ENCODE measurements around the gene ZFX.
"Not testable (repeated sequence)": the region's sequence is repeated elsewhere in the genome, so short reads cannot be mapped to it uniquely, and the experiment has no call there.

Gene ZFX
- total RNA-seq, result 47.2 to 711 (median 76.2) reads per million in 17 experiments

DNA sequence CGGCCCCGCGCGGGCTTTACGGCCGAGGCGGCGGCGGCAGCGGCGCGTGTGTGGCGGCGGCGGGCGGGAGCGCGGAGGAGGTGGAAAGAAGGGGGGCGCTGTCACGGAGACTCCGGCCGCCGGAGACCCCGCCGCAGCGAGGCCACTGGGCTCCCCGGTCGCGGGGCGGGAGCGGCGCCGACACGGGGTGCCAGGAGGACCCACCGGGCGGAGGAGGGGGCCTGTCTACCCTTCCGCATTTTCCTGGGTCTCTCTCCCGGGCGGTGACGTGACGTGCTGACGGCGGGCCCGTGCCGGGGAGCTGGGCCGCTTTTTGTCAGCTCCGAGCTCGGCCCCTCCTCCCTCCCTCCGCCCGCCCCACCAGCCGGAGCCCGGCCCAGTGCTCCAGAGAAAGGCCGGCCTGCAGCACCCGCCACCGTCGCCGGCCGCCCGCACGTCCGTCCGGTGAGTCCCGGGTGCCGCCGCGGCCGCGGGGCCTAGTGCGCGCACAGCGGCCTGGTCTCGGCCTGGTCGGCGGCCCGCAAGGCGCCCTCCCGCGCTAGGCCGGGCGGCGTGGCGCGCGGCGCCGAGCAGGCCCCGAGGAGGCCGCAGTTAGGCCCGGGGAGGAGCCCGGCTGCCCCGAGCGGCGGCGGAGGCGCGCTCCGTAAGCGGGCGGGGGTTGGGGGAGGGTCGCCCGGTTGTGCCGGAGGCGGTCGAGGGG lies at the start of gene ZFX:
ZFX (plus strand) TSS at position 379 of the 700 bp plus-strand sequence. CDS start 23,014 bp downstream, outside the sequence.
- peak; percentile 63 to 78 (median 72) for DNase-seq

DNA sequence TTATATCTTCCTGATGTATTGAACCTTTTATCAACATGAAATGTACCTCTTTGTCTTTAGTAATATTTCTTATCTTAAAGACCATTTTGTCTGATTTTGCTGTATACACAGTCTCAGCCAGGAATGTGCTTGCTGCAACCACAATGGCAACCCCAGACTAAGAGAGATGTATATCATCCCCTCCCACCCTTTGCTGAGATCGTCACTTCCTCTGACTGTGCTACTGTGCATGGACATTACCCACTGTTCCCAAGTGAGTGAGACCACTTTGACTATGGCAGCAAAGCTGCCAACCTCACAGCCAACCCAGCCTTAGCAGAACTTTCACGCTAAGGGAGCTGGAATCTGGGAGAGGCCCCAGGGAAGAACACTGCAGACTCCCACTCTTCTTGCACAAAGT lies 48.8 kb upstream of the ZFX start:
- no peak for DNase-seq

DNA sequence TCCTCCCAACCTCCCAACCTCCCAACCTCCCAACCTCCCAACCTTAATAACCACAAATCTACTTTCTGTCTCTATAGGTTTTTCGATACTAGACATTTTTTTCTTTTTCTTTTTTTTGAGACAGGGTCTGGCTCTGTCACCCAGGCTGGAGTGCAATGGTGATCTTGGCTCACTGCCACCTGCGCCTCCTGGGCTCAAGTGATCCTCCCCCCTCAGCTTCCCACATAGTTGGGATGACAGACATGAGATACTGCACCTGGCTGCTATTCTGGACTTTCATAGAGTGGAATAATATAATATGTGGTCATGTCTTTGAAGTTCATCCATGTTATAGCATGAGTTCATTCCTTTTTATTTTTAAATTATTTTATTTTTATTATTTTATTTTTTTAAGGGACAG lies 39.5 kb upstream of the ZFX start:
- DNase-seq, result no peak

DNA sequence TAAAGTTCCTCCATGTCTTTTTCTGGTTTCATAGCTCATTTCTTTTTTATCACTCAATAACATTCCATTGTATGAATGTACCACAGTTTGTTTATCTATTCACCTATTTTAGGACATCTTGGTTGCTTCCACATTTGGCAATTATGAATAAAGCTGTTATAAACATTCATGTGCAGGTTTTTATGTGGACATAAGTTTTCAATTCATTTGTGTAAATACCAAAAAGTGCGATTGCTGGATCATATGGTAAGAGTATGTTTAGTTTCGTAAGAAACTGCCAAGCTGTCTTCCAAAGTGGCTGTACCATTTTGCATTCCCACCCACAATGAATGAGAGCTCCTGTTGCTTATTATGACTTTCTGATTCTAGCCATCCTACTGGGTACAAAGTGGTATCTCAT lies 36.3 kb upstream of the ZFX start:
- DNase-seq, result no peak

DNA sequence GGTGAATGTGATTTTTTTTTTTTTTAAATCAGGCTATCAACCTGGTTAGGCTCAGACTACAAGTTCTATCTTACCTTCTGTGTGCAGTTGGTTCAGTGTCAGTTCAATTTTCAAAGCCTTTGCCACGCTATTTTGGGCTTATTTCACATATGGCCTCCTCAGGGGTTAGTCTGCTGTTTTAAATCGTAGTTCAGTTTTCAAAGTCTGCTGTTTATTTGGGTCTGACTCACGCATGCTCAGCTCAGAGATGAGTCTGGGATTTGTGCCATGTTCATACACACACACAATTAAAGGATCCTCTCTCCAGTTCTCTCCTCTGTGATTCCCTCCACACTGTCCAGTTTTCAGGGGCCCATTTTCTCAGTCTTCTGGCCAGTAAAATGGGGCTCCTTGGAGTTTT lies 32.3 kb upstream of the ZFX start:
- DNase-seq, result no peak

DNA sequence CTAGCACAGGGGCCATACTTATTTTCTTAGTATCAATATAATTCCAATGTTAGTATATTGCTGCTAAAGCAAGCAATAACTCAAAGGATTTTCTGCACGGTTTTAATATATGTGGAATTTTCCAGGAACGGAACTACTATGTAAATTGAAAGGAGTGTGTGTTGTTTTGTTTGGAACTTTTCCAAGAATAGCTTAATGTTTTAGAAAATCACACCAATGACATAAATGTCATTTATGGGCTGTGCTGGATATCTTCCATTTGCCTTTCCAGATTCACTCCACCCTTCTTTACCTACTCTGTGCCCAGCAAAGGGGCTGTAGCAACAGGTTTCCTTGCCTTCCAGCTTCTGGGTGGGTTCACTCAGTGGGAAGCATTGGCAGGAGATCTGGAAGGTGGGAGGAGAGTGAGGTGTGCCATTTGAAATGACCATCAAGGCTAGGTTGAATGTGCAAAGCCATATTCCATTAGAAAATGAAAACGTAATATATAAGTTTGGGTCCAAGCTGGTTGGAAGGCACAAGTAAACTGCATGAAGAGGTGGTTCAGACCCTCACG lies 25.2 kb upstream of the ZFX start:
- no peak for DNase-seq

DNA sequence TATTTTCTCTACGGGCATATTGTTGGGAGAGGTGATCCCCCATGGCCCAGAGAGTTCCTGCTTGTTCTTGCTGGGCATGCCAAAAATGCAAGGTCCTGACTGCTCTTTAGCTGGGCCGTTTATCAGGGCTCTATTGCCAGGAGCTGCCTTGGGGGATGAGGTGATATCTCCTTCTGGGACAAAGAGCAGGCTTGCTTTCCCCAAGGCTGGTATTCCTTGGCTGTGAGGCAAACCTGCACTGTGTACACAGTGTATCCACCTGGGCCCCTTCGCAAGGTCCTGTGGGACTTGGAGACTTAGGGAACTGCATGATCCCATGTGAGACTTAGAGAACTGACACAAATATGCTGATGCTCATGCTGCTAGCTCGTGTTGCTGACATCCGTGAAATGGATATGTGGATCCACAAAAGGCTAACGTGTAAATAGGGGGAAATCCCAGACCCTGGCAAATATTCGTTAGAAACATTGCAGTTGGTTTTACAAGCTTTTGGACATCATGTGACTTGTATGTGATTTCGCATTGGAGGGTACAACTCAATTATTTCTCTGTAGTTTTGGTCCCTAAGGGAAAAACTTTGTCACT lies 24.4 kb upstream of the ZFX start:
- no peak for DNase-seq

DNA sequence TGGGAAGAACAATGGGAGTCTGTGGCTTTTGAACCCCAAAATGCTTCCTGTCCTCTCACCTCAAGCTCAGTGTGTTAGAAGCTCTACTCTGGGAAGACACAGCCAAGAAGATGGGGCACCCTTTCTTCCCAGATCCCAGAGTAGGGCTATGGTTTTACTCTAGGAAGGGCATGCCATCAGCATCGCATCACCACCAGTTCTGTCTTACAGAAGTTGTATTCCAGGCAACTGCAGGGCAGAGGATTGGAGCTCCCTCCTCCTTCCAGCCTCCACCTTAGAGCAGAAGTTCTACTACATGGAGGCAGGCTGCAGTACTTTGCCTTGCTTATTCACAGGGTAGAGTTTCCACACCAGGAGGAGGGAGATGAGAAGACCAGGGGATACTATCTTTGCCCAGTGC lies 18.1 kb upstream of the ZFX start:
- no peak for DNase-seq

DNA sequence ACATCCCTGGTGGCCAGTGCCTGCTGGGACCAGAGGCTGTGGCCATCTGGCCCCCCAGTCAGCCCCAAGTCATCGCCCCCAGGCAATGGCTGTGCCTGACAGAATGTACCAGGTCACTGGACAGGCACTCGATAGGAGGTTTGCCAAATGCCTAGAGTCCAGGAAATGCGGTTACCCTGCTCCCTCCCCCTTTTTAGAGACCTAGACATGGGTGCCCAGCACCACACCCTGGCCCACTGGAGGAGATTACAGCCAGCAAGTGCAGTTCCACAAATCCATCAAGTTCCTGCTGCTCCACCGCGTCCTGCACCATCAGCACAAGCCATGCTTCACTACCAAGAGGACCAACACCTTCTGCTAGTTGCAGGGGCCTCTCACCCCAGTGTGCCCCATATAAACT lies 16.2 kb upstream of the ZFX start:
- no peak for DNase-seq

DNA sequence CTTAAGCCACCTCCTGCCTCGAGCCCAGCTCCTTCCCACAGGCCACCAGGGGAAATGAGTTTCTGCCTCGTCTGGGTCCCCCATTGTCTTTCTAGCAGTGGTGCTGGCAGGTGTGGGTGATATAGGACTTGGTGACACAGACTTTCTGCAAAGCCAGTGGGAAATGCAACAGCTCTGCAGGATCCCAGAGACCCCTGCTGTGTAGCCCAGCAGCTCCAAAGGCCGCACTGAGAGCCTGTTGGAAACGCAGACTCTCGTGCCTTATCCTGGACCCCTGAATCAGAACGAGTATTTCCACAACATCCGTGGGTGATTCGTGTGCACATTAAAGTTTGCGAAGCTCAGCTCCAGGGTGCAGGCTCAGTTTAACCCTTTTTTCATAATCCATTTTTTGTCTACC lies 13.8 kb upstream of the ZFX start:
- not testable (repeated sequence) for DNase-seq

DNA sequence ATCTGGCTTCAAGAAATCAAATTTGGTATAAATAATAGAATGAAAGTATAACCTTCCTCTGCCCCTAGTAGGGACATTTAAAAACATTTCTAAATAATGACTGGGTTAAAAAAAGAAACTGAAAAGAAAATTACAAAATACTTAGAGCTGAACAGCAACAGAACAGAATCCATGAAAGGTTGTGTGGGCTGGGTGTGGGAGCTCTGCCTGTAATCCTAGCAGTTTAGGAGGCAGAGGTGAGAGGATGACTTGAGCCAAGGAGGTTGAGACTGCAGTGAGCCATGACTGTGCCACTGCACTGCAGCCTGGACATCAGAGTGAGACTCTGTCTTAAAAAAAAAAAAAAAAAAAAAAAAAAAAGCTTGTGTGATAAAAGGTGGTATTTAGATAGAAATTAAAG lies 12.3 kb upstream of the ZFX start:
- peak in 2 of 4 experiments; percentile 18 for DNase-seq

DNA sequence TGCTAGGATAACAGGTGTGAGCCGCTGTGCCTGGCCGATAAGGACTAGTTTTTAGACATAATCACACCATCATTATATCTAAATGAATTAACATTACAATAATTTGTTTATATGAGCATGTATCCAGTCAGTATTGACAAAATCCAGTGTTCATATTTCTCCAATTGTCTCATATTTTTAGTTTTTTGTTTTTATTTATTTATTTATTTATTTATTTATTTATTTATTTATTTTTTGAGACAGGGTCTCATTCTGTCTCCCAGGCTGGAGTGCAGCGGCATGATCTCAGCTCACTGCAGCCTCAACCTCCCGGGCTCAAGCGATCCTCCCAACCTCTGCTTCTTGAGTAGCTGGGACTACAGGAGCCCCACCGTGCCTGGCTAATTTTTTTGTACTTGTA lies 5.5 kb upstream of the ZFX start:
- not testable (repeated sequence) for DNase-seq

DNA sequence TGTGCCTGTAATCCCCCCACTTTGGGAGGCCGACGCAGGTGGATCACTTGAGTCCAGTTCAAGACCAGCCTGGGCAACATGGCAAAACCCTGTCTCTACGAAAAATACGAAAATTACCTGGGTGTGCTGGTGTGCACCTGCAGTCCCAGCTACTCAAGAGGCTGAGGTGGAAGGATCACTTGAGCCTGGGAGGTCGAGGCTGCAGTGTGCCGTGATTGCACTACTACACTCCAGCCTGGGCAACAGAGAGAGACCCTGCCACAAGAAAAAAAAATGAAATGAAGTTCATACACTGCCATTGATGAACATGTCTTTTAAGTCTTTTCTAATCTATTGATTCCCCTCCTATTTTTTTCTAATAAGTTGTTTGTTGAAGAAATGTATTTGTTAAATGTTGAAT lies 5.0 kb upstream of the ZFX start:
- no peak for DNase-seq

DNA sequence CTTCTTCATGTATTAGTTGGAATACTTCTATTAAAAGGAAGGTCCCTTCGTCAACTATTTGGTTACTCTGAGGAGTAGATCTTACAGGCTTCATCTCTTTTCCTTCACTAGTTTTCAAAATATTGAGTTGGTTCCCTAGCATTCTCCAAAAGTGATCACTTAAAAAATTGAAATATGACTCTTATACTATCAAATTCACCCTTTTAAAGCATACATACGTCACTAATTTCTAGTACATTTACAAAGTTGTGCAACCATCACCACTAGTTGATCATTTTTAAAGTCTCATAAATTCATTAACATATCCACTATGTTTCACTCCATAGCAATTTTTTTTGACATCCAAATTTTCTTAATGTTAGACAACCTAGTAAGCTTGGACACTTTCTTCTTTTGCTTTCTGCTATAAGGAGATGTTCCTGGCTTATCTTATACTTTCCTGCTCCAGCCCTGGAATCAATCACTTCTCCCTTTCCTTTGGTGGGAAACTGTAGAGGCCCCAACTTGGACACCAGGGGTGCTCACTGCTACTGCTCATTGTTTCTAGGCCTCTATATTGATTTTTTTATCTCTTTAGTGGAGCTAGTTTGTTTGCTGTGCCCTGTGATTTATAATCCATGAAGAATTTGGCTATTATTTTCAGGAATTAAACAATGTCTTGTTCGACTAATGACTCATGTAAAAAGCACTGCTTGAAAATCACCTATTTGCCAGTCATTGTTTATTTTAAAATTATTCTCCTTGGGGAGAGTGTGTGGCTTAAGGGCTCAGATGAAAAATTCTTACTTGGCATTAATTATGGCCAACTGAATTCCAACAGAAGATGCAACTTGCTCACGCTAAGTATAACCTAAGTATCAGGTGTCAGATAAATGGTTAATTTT lies 4.0 kb upstream of the ZFX start:
- peak in 1 of 4 experiments; percentile 6 for DNase-seq

DNA sequence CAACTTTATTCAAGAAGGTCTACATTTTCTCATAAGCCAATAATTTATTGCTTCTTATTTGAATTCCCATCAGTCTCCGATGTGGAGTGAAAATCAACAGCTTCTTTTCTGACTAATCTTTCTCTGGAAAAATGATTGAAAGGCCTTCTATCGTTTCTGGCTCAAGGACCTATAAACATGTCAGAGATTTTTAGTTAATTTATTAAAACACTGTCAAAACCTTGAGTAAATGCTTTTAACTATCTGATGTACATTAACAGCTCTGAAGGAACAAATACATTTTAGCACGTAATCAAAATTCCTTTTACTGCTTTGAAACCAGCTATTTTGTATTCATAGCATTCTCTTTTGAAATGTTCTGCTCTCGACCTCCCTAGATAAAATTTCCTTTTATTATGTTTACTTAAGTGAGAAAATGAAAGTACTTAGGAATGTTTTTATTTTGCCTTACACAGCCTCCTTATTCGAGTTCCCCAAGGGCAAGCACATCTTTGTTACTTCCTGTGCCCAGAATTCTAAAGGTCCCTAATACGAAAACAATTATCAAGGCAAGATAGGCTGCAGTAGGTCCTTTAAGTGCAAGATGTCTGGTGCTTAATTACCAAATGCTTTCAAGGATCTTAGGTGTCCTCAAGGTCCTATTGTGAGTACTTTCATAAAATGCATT lies 3.1 kb upstream of the ZFX start:
- peak in 3 of 4 experiments; percentile 14 to 43 (median 17) for DNase-seq

DNA sequence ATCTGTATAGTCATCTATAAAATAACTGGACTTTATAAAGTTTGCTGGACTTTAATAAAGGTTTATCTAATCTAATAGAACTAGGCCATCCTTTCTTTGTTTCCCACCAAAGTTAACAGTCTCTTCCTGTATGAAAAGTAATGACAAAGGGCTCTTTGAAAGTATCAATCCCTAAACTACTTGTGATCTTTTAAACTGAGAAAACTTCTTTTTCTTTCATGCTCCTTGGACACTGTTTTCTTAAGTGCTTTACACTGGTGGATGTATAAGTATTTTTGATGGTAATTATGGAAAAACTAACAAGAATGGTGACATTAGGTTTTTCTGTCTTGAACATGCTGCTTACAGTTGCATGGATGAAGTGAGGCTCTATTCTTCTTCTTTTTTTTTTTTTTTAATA lies 2.4 kb upstream of the ZFX start:
- no peak for DNase-seq

DNA sequence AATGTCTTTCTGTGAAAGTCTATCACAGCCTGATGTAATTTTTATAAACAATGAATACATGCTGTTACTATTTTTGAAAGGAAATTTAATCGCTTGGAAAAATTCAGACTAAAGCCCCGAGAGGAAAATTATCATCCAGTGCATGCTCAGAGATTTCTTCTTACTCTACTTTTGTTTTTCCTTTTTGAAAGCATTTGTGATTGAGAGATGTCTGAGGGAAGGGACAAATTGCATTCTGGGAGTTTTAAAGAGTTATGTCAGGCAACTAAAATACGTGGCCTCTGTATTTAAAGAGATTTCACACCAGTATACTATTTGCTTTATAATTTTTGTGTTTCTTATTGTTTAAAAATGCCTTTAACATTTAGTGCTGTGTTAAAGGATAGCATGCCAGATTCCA lies 1.4 kb upstream of the ZFX start:
- peak in 2 of 4 experiments; percentile 16 to 35 for DNase-seq

DNA sequence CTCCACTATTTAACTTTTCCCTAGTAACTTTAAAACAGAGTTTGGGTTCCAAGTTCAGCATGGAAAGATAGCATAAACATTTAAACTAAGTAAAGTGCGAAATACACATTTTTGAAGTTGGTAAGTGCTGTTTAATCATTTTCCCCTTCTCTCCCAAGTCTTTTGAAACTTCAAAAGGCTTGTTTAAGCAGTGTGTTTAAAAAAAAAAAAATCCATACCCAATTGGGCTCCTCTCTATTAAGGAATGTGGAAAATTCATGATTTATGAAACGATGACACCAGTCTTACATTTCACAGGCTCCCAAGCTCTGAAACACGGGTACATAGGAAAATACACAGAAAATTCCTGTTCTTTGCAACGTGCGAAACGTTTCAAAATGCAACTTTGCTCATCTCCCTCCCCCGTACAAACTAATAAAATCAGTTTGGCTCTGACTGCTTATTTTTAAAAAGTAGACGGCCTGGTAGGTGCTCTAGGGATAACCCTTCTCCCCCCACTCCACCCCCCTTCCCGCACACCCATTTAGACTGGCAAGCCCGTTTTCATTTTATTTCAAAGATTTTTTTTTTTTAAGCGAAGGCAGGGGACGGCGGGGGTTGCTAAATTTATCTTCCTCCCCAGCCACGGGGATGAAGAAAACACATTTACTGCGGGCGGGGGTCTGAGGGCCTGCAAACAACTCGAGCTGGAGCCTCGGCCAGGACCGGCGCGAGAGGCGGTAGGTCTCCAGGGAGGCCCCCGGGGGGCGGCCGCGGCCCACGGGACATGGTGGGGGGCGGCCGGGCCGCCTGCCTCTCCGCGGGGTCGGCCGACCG lies 786 bp upstream of the ZFX start:
- DNase-seq, result peak in 3 of 4 experiments; percentile 3 to 13 (median 12)

DNA sequence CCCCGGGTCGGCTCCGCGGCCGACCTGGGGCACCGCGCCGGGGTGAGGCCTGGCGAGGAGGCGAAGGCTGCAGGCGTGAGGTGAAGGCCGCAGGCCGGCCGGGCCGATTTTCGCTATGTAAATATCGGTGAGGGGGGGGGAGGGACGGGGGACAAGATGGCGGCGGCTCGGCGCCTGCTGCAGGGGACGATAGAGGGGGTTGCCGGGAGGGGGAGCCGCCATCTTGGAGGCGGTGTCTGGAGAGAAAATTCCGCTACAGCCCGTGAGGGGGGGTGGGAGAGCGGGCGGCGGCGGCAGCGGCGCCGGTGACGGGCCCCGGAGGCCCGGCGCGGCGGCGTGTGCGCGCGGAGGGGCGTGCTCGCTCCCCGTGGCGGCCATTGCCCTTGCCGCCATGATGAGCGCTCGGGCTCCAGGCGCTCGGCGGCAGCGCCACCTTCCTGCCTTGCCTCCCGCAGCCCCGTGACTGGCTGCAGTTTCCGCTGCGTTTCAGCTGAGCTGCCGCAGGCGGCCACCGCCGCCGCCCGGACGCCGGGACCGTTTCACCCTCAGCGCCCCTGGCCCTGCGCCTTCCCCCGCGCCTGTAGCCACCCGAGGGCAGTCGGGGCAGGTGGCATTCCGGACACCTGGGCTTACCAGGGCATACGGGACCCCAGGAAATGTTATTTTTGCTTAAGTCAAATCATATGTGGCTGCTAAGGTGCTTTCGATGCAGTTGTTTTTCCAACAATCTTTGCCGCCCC lies 692 bp downstream of the ZFX start:
- DNase-seq, result peak; percentile 83 to 92 (median 88)

DNA sequence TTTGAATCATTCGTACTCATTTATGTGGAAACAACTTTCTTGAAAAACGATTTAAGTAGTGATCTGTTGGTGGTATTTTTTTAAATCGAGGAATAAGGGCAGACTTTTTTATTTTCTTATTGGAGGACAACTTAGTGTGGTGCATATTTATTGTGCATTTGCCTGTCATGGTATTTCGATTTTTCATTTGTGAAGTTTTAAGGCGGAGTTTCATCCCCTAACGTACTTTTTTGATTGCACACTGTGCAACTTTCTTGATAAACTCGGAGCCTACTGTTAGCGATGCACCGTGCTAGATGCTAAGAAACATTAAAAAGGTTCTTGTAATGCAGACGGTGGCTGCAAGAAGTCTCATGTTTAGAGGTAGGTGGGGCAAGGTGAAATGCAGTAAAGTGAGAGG lies 1.4 kb downstream of the ZFX start:
- no peak for DNase-seq

DNA sequence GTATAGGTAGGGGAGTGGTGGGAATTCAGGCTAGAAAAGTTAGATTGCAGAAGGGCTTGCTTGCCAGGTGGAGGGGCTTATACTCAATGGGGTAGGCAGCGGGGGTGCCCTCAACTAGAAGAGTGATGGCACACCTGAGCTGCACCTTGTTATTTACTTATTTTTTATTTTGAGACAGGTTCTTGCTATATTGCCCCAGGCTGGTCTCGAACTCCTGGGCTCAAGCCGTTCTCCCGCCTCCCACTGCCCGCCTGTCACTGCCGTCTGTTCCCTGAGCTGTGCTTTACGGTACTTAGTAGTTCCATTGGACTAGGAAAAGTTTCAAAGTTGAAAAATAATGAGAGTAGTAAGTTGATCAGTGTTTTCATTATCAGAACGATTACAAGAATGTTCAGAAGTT lies 2.0 kb downstream of the ZFX start:
- DNase-seq, result no peak

All from suppressor macrophage (primary cell).